Sigmoid colon (tissue), 7 donors: ENCODE measurements around the gene NOL11. TPM values are rescaled to one million over a fixed set of nuclear protein-coding genes. Genes with fewer than 3 reads are reported as not detected.

Experiments used
- DNase-seq: peaks from one replicate; pipeline ENCODE4 v3.0.0-alpha.2; 2019
- H3K27ac ChIP-seq, 4 donors: fragments of 200-600 bp; sonication (generic); one replicate each; pipeline ENCODE4 v1.5.1; 2016 to 2019; ENCODE audit warnings: mild to moderate bottlenecking in 1 of 4
- H3K27me3 ChIP-seq, 3 donors: fragments of 200-600 bp; sonication (generic); one replicate each; pipeline ENCODE4 v1.5.1; 2019; ENCODE audit warnings: mild to moderate bottlenecking in 1 of 3
- H3K36me3 ChIP-seq, 4 donors: fragments of 200-600 bp; sonication (generic); one replicate each; pipeline ENCODE4 v1.5.1; 2016 to 2019
- H3K4me1 ChIP-seq, 4 donors: fragments of 200-600 bp; sonication (generic); one replicate each; pipeline ENCODE4 v1.5.1; 2017 to 2019
- H3K4me3 ChIP-seq, 4 donors: fragments of 200-600 bp; sonication (generic); one replicate each; pipeline ENCODE4 v1.5.1; 2017 to 2019; ENCODE audit warnings: mild to moderate bottlenecking in 2 of 4, moderate library complexity in 1 of 4
- H3K9me3 ChIP-seq, 4 donors: fragments of 200-600 bp in 3 of 4; sonication (generic) in 3 of 4; one replicate each; pipeline versions ENCODE4 v1.5.1 to v1.6.1; 2013 to 2019
- CTCF ChIP-seq, 4 experiments: fragments of 450-650 bp in 3 of 4; fragments of 200-600 bp in 1 of 4; IDR thresholded peaks; one replicate each; pipeline ENCODE4 v1.5.1; 2016 to 2019; ENCODE audit warnings: antibody characterized with exemption in 4 of 4, mild to moderate bottlenecking in 3 of 4, moderate library complexity in 2 of 4
- EP300 ChIP-seq, 4 donors: sonication (generic); formaldehyde crosslinking; IDR thresholded peaks; one replicate each; pipeline ENCODE4 v1.6.1; 2017; ENCODE audit warnings: antibody characterized with exemption in 4 of 4
- POLR2A ChIP-seq, 2 donors: fragments of 450-650 bp; IDR thresholded peaks; one replicate each; pipeline ENCODE4 v1.6.1; 2016; ENCODE audit warnings: antibody characterized with exemption in 2 of 2, mild to moderate bottlenecking in 2 of 2, moderate library complexity in 2 of 2
- POLR2AphosphoS5 ChIP-seq, 4 donors: sonication (generic); formaldehyde crosslinking; IDR thresholded peaks; one replicate each; pipeline ENCODE4 v1.6.1; 2017; ENCODE audit warnings: antibody characterized with exemption in 4 of 4
- WGBS, 2 donors: extraction: QIAGEN DNeasy Blood & Tissue Kit; methylation state at CpG; one replicate each; pipeline ENCODE4 v1.1.7; 2013; 5-methylcytosine and 5-hydroxymethylcytosine counted together
- intact Hi-C: fragments of 100-400 bp; cut with DNase I; formaldehyde crosslinking; loops from one replicate; pipeline ENCODE4 v1.15.1; 2023
- polyA plus RNA-seq, 3 donors: library from polyadenylated mRNA; stranded (reverse); fragments of 200-250 nt; gene quantifications; one replicate each; pipeline ENCODE4 v1.2.3, GENCODE V29; 2013
- total RNA-seq, 4 donors: library from RNA; depleted of rRNA; stranded (reverse); fragments of >200 nt; gene quantifications; one replicate each; pipeline ENCODE4 v1.1.0, GENCODE V29; 2016
- donor health status: healthy with polysubstance abuse.
- donor health status: Bipolar disorder and iron deficiency.
- donor health status: healthy.

NOL11 gene
- total and polyA plus RNA-seq, 7 donors: 13.8 to 34.2 (median 23.5) TPM

GRCh38 chr17:67729903-67730302 lies 12.2 kb downstream of the NOL11 start:
- 97 to 98% methylated on average over 6 of the region's 6 CpGs for WGBS, 2 donors
- Histone ChIP-seq H3K9me3 (no peaks in the 10 kb centered on the region), H3K4me1 (no peaks in the 10 kb centered on the region), H3K4me3 (no peak overlapping the region), H3K36me3 (peaks cover 21 to 91% (median 43%) of the 10 kb centered on the region in 4 donors), H3K27me3 (no peaks in the 10 kb centered on the region), H3K27ac (no peak overlapping the region)
- intact Hi-C loops: no loop called here
- DNase-seq: no peak
- TF ChIP-seq POLR2A (IDR thresholded peaks at IDR 0.05): no peak
- TF ChIP-seq CTCF (IDR thresholded peaks at IDR 0.05): no peak
- TF ChIP-seq EP300 (IDR thresholded peaks at IDR 0.05): no peak
- no peak for TF ChIP-seq POLR2AphosphoS5 (IDR thresholded peaks at IDR 0.05)

GRCh38 chr17:67730731-67731130 lies 13.0 kb downstream of the NOL11 start:
- no peak for TF ChIP-seq POLR2AphosphoS5 (IDR thresholded peaks at IDR 0.05)
- no peak for TF ChIP-seq EP300 (IDR thresholded peaks at IDR 0.05)
- no peak for TF ChIP-seq CTCF (IDR thresholded peaks at IDR 0.05)
- TF ChIP-seq POLR2A (IDR thresholded peaks at IDR 0.05): no peak
- Histone ChIP-seq H3K4me1 (no peaks in the 10 kb centered on the region), H3K36me3 (peaks cover 18 to 91% (median 37%) of the 10 kb centered on the region in 4 donors), H3K27ac (no peak overlapping the region), H3K4me3 (no peak overlapping the region), H3K9me3 (no peaks in the 10 kb centered on the region), H3K27me3 (no peaks in the 10 kb centered on the region)
- DNase-seq: no peak
- WGBS, 2 donors: 83 to 84% methylated on average over 7 of the region's 7 CpGs
- intact Hi-C loops: no loop called here

- no peak overlapping the region for H3K4me3 ChIP-seq
- H3K27me3 ChIP-seq: no peaks in the 10 kb centered on the region
- peaks cover 11 to 91% (median 40%) of the 10 kb centered on the region in 4 donors for H3K36me3 ChIP-seq
- intact Hi-C loops: no loop called here
- H3K9me3 ChIP-seq: no peaks in the 10 kb centered on the region
- WGBS, 2 donors: 68 to 79% methylated on average over 2 of the region's 2 CpGs
- no peak overlapping the region for H3K27ac ChIP-seq
- no peak for DNase-seq
- H3K4me1 ChIP-seq: no peaks in the 10 kb centered on the region
- TF ChIP-seq CTCF (IDR thresholded peaks at IDR 0.05) (no peak), POLR2A (IDR thresholded peaks at IDR 0.05) (no peak), EP300 (IDR thresholded peaks at IDR 0.05) (no peak), POLR2AphosphoS5 (IDR thresholded peaks at IDR 0.05) (no peak)
These were observed 15.7 kb downstream of the NOL11 start for GRCh38 chr17:67733449-67733848.

GRCh38 chr17:67737145-67737544 lies 19.4 kb downstream of the NOL11 start:
- no peaks in the 10 kb centered on the region for H3K9me3 ChIP-seq
- TF ChIP-seq POLR2A (IDR thresholded peaks at IDR 0.05) (no peak), POLR2AphosphoS5 (IDR thresholded peaks at IDR 0.05) (no peak)
- 94 to 95% methylated on average over 8 of the region's 8 CpGs for WGBS, 2 donors
- H3K27me3 ChIP-seq: no peaks in the 10 kb centered on the region
- H3K36me3 ChIP-seq: peaks cover 11 to 93% (median 56%) of the 10 kb centered on the region in 4 donors
- no peak for DNase-seq
- intact Hi-C loops: no loop called here
- no peaks in the 10 kb centered on the region for H3K4me1 ChIP-seq
- no peak overlapping the region for H3K4me3 ChIP-seq
- H3K27ac ChIP-seq: no peak overlapping the region

- intact Hi-C loops: no loop called here
- Histone ChIP-seq H3K27ac (no peak overlapping the region), H3K36me3 (peaks cover 13 to 100% (median 54%) of the 10 kb centered on the region in 4 donors), H3K4me3 (no peak overlapping the region), H3K9me3 (no peaks in the 10 kb centered on the region), H3K4me1 (no peaks in the 10 kb centered on the region), H3K27me3 (no peaks in the 10 kb centered on the region)
- DNase-seq: no peak
- no peak for TF ChIP-seq CTCF (IDR thresholded peaks at IDR 0.05)
- no peak for TF ChIP-seq EP300 (IDR thresholded peaks at IDR 0.05)
- TF ChIP-seq POLR2AphosphoS5 (IDR thresholded peaks at IDR 0.05): no peak
- 86 to 88% methylated on average over 2 of the region's 2 CpGs for WGBS, 2 donors
These were observed 24.3 kb downstream of the NOL11 start for GRCh38 chr17:67742025-67742424.
